Spleen (tissue), 11 donors: ENCODE results near the gene AGER. TPM values are rescaled to one million over a fixed set of nuclear protein-coding genes. Genes with fewer than 3 reads are reported as not detected.
A peak's percentile ranks its signal among the peaks of the same experiment; 100 is the strongest.

Experiments
- DNase-seq: peaks from one replicate; pipeline ENCODE4 v3.0.0-alpha.2; 2020
- H3K27ac ChIP-seq, 8 donors: fragments of 200-600 bp; sonication (generic) in 7 of 8; 1 replicate in 4 of 8; 2 replicates in 4 of 8; pipeline versions ENCODE4 v1.5.0 to v1.8.0; 2016 to 2021; ENCODE audit warnings: inconsistent platforms in 4 of 8, mild to moderate bottlenecking in 4 of 8, moderate library complexity in 1 of 8
- H3K27me3 ChIP-seq, 7 donors: fragments of 200-600 bp; sonication (generic) in 6 of 7; replicated peaks in 1 of 7; 1 replicate in 4 of 7; 2 replicates in 3 of 7; pipeline versions ENCODE4 v1.5.0 to v1.8.0; 2016 to 2021; ENCODE audit warnings: inconsistent platforms in 3 of 7, mild to moderate bottlenecking in 1 of 7
- H3K36me3 ChIP-seq, 6 donors: fragments of 200-600 bp; sonication (generic) in 5 of 6; 1 replicate in 4 of 6; 2 replicates in 2 of 6; pipeline versions ENCODE4 v1.5.0 to v1.8.0; 2016 to 2021; ENCODE audit warnings: inconsistent platforms in 2 of 6
- H3K4me1 ChIP-seq, 6 donors: fragments of 200-600 bp; sonication (generic) in 5 of 6; 1 replicate in 3 of 6; 2 replicates in 3 of 6; pipeline versions ENCODE4 v1.5.0 to v1.8.0; 2016 to 2021; ENCODE audit warnings: inconsistent platforms in 3 of 6
- H3K4me3 ChIP-seq, 8 donors: fragments of 200-600 bp; sonication (generic) in 7 of 8; 1 replicate in 4 of 8; 2 replicates in 4 of 8; pipeline versions ENCODE4 v1.5.0 to v1.8.0; 2016 to 2021; ENCODE audit warnings: inconsistent platforms in 4 of 8, mild to moderate bottlenecking in 4 of 8, moderate library complexity in 2 of 8
- H3K9me3 ChIP-seq, 8 donors: fragments of 200-600 bp; sonication (generic) in 7 of 8; 1 replicate in 4 of 8; 2 replicates in 4 of 8; pipeline versions ENCODE4 v1.5.0 to v1.8.0; 2016 to 2021; ENCODE audit warnings: inconsistent platforms in 4 of 8
- CTCF ChIP-seq, 11 experiments: fragments of 200-600 bp in 7 of 11; fragments of 450-650 bp in 4 of 11; sonication (generic) in 4 of 11; IDR thresholded peaks in 8 of 11; conservative IDR thresholded peaks in 3 of 11; 1 replicate in 7 of 11; 2 replicates in 4 of 11; pipeline versions ENCODE4 v1.4.0 to v1.8.0; 2016 to 2021; ENCODE audit warnings: antibody characterized with exemption in 11 of 11, inconsistent platforms in 4 of 11, mild to moderate bottlenecking in 1 of 11
- POLR2A ChIP-seq, 3 donors: fragments of 450-650 bp; IDR thresholded peaks; one replicate each; pipeline ENCODE4 v1.5.1; 2017; ENCODE audit warnings: antibody characterized with exemption in 3 of 3, mild to moderate bottlenecking in 1 of 3
- POLR2AphosphoS5 ChIP-seq, 3 donors: sonication (generic); formaldehyde crosslinking; IDR thresholded peaks; one replicate each; pipeline ENCODE4 v1.5.1; 2017; ENCODE audit warnings: antibody characterized with exemption in 3 of 3
- WGBS, 5 donors: extraction: QIAGEN DNeasy Blood & Tissue Kit in 3 of 5; methylation state at CpG; one replicate each; pipeline versions ENCODE4 v1.1.5 to v1.1.7; 2013 to 2018; 5-methylcytosine and 5-hydroxymethylcytosine counted together
- intact Hi-C: fragments of 100-400 bp; cut with DNase I; formaldehyde crosslinking; loops from one replicate; pipeline ENCODE4 v1.15.0; 2023; ENCODE audit warnings: low total_unique reads
- polyA plus RNA-seq, 3 donors: library from polyadenylated mRNA; stranded (reverse); fragments of 200-250 nt; gene quantifications; one replicate each; pipeline ENCODE4 v1.2.1, GENCODE V29; 2013
- total RNA-seq, 7 donors: library from RNA; depleted of rRNA in 3 of 7; stranded (reverse); fragments of >200 nt in 3 of 7; fragmentation: NEBNext Ultra II Directional in 4 of 7; extraction: Animal tissue kit (Norgen Biotek cat#: 25700) in 4 of 7; gene quantifications; one replicate each; pipeline versions ENCODE4 v1.1.0 to v1.2.1, GENCODE V29; 2016 to 2021
- donor health status: healthy with polysubstance abuse.
- donor health status: DM: no; HTN: no; CAD: no; lungs with moderate emphysema.
- donor health status: DM: no; HTN: no; CAD: no.
- donor health status: Bipolar disorder and iron deficiency.
- donor health status: healthy.
- donor health status: DM: no; HTN: no; CAD: no.
- donor health status: DM: yes; HTN: yes; CAD: no.

The AGER gene
- total and polyA plus RNA-seq, 10 donors: 7.4 to 50.9 (median 23.2) TPM

GRCh38 chr6:32151863-32152768 lies 31.9 kb downstream of the AGER start, which contains the start of gene PRRT1:
Gene PRRT1 (minus strand): TSS chr6:32151939. CDS start chr6:32151827, 112 bp downstream.
- WGBS, 5 donors: 19 to 27% (median 22%) methylated on average over 16 to 21 of the region's 24 CpGs
- TF ChIP-seq POLR2AphosphoS5 (IDR thresholded peaks at IDR 0.05): no peak
- no peak for TF ChIP-seq CTCF (IDR thresholded peaks at IDR 0.05 in 8 of 11, conservative IDR thresholded peaks at IDR 0.05 in 3 of 11)
- peak within 1 kb of the TSS in 4 of 8 donors; percentile 19 to 80 (median 66) for H3K4me3 ChIP-seq
- peaks cover 6 to 80% (median 44%) of the 10 kb centered on the region in 6 donors for H3K4me1 ChIP-seq
- H3K9me3 ChIP-seq: no peaks in the 10 kb centered on the region
- peaks cover 0 to 74% (median 39%) of the 10 kb centered on the region in 7 donors for H3K27me3 ChIP-seq
- no peak for DNase-seq
- intact Hi-C loops: no loop called here
- peaks cover 0 to 15% (median 2%) of the 10 kb centered on the region in 6 donors for H3K36me3 ChIP-seq
- H3K27ac ChIP-seq: peak within 1 kb of the TSS in 6 of 8 donors; percentile 69 to 86 (median 83)

- TF ChIP-seq POLR2A (IDR thresholded peaks at IDR 0.05) (no peak), CTCF (IDR thresholded peaks at IDR 0.05 in 8 of 11, conservative IDR thresholded peaks at IDR 0.05 in 3 of 11) (no peak), POLR2AphosphoS5 (IDR thresholded peaks at IDR 0.05) (no peak)
- no peak for DNase-seq
- intact Hi-C loops: no loop called here
- Histone ChIP-seq H3K4me3 (peak overlapping the region in 4 of 8 donors; percentile 19 to 80 (median 44)), H3K4me1 (peaks cover 6 to 80% (median 44%) of the 10 kb centered on the region in 6 donors), H3K36me3 (peaks cover 0 to 7% (median under 1%) of the 10 kb centered on the region in 6 donors), H3K9me3 (no peaks in the 10 kb centered on the region), H3K27me3 (peaks cover 0 to 81% (median 39%) of the 10 kb centered on the region in 7 donors), H3K27ac (peak overlapping the region in 1 of 8 donors; percentile 85)
- 43 to 52% (median 46%) methylated on average over 8 of the region's 8 CpGs for WGBS, 5 donors
Observed at GRCh38 chr6:32151181-32151862, 32.7 kb downstream of the AGER start.

GRCh38 chr6:32149932-32150870 lies 33.9 kb downstream of the AGER start:
- TF ChIP-seq POLR2AphosphoS5 (IDR thresholded peaks at IDR 0.05) (no peak), CTCF (IDR thresholded peaks at IDR 0.05 in 8 of 11, conservative IDR thresholded peaks at IDR 0.05 in 3 of 11) (no peak), POLR2A (IDR thresholded peaks at IDR 0.05) (no peak)
- 39 to 51% (median 42%) methylated on average over 39 to 55 of the region's 55 CpGs for WGBS, 5 donors
- no peaks in the 10 kb centered on the region for H3K36me3 ChIP-seq
- H3K9me3 ChIP-seq: no peaks in the 10 kb centered on the region
- H3K4me1 ChIP-seq: peaks cover 5 to 72% (median 43%) of the 10 kb centered on the region in 6 donors
- intact Hi-C loops: no loop called here
- H3K4me3 ChIP-seq: peak overlapping the region in 1 of 8 donors; percentile 15
- H3K27ac ChIP-seq: no peak overlapping the region
- peaks cover 0 to 81% (median 39%) of the 10 kb centered on the region in 7 donors for H3K27me3 ChIP-seq
- DNase-seq: no peak
